Measurements from ENCODE around the gene SEPTIN8. TPM values are rescaled to one million over a fixed set of nuclear protein-coding genes. Genes with fewer than 3 reads are reported as not detected.

Gene SEPTIN8
- total RNA-seq, 4 donors from 2014 or later = 5.2 to 7.9 (median 6.8) TPM

DNA sequence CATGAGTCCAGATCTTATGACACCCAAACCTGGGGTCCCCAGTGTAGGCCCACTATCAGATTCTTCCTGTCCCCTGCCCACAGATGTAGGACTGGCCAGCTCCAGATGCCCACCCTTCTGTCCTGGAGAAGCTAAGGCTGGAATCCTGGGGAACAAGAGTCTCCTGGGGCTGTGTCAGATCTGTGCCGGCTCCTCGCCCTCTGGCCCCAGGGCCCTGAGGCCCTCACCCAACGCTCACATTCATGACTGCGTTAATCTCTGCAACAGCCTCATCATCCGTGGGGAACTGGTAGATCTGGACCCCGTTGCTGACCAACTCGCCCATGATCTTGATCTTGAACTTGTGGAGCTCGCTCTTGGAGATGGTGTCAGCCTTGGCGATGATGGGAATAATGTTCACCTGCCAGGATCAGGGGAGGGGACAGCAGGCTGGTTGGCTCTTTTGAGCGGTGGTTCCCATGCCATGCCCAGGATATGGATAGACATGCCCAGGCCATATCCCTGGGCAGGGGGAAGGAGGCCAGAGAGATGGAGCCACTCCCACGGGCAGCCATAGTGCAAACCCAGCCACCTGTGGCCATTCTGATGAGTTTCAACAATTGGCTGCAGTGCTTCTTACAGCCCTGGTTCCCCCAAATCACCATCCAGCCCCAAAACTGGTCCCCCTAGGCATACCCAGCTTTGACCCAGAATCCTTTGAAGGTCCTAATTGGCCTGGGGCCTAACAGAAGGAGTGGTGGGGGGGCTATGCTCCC, 14.6 kb downstream of the SEPTIN8 start:
- no peak overlapping the region for H3K27ac ChIP-seq
- intact Hi-C loops (cut with DNase I; ENCODE audit: low total_unique reads) (no loop called here), in situ Hi-C loops (cut with MboI; ENCODE audit: low sequenced_read_pairs in 4 of 4) (no loop called here)
- DNase-seq (no peak), ATAC-seq (no peak)
- TF ChIP-seq POLR2A (IDR thresholded peaks at IDR 0.05) (no peak), CTCF (IDR thresholded peaks at IDR 0.05 in 4 of 5, conservative IDR thresholded peaks at IDR 0.05 in 1 of 5) (no peak)
- peaks cover 4 to 5% of the 10 kb centered on the region in 2 donors for H3K4me1 ChIP-seq
- H3K4me3 ChIP-seq = no peak overlapping the region
- no peaks in the 10 kb centered on the region for H3K27me3 ChIP-seq
- no peaks in the 10 kb centered on the region for H3K9me3 ChIP-seq
- H3K36me3 ChIP-seq = peaks cover 0 to 19% of the 10 kb centered on the region in 2 donors

- DNase-seq = no peak
- intact Hi-C loops (cut with DNase I; ENCODE audit: low total_unique reads) (no loop called here), in situ Hi-C loops (cut with MboI; ENCODE audit: low sequenced_read_pairs in 4 of 4) (no loop called here)
- ATAC-seq = no peak
- TF ChIP-seq POLR2A (IDR thresholded peaks at IDR 0.05) (no peak), CTCF (IDR thresholded peaks at IDR 0.05 in 4 of 5, conservative IDR thresholded peaks at IDR 0.05 in 1 of 5) (no peak)
- Histone ChIP-seq H3K27me3 (no peaks in the 10 kb centered on the region), H3K4me1 (no peaks in the 10 kb centered on the region), H3K9me3 (no peaks in the 10 kb centered on the region), H3K4me3 (no peak overlapping the region), H3K36me3 (peaks cover 0 to 19% of the 10 kb centered on the region in 2 donors), H3K27ac (no peak overlapping the region)
Observed at GRCh38 chr5:132761321-132762240, 15.5 kb downstream of the SEPTIN8 start.

GRCh38 chr5:132760601-132761317, 16.3 kb downstream of the SEPTIN8 start:
- no peak for ATAC-seq
- no peak for DNase-seq
- Histone ChIP-seq H3K9me3 (no peaks in the 10 kb centered on the region), H3K4me1 (no peaks in the 10 kb centered on the region), H3K27ac (no peak overlapping the region), H3K27me3 (no peaks in the 10 kb centered on the region), H3K4me3 (no peak overlapping the region), H3K36me3 (peaks cover 0 to 19% of the 10 kb centered on the region in 2 donors)
- TF ChIP-seq POLR2A (IDR thresholded peaks at IDR 0.05) (no peak), CTCF (IDR thresholded peaks at IDR 0.05 in 4 of 5, conservative IDR thresholded peaks at IDR 0.05 in 1 of 5) (no peak)
- in situ Hi-C loops (cut with MboI; ENCODE audit: low sequenced_read_pairs in 4 of 4) (no loop called here), intact Hi-C loops (cut with DNase I; ENCODE audit: low total_unique reads) (no loop called here)

DNA sequence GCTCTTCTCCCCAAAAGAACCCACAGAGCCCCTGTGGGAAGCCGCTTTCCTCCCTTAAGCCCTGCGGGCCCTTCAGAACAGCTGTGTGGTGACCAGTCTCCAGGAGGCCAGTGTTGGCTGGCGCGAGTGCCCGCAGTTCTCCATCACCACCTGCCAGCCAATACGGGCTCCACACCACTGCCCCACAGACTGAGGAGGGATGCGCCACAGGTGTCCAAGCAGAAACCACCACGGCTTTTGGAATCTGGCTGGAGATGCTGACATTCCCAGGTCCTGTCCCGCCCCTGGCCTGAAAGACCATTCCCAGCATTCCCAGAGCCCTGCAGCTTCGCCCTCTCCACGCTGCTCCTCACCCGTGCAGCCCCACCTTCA, 17.0 kb downstream of the SEPTIN8 start:
- H3K9me3 ChIP-seq = no peaks in the 10 kb centered on the region
- peaks cover 0 to 19% of the 10 kb centered on the region in 2 donors for H3K36me3 ChIP-seq
- in situ Hi-C loops (cut with MboI; ENCODE audit: low sequenced_read_pairs in 4 of 4) = no loop called here
- H3K27ac ChIP-seq = no peak overlapping the region
- ATAC-seq = no peak
- no peak overlapping the region for H3K4me3 ChIP-seq
- no peaks in the 10 kb centered on the region for H3K4me1 ChIP-seq
- intact Hi-C loops (cut with DNase I; ENCODE audit: low total_unique reads) = no loop called here
- no peak for DNase-seq
- no peak for TF ChIP-seq POLR2A (IDR thresholded peaks at IDR 0.05)
- TF ChIP-seq CTCF (IDR thresholded peaks at IDR 0.05 in 4 of 5, conservative IDR thresholded peaks at IDR 0.05 in 1 of 5) = no peak
- no peaks in the 10 kb centered on the region for H3K27me3 ChIP-seq
